DND-41 (cell line): Measurements from ENCODE around the gene CMYA5.

ENCODE experiments used
- ATAC-seq: fragments of 200-7000 bp; cut with Tn5 transposase; 3 replicates; pipeline ENCODE4 v1.9.1; 2021; ENCODE audit warnings: low read depth; ENCODE audit not compliant: insufficient read depth
- DNase-seq: peaks from one replicate; pipeline ENCODE4 v3.0.0-alpha.2; 2020
- H2AFZ ChIP-seq: 2 replicates; pipeline ENCODE4 v1.6.0; 2012; ENCODE audit warnings: low read depth, low read length
- H3K27ac ChIP-seq: 2 replicates; pipeline ENCODE4 v1.5.1; 2012; ENCODE audit warnings: low read length, inconsistent platforms
- H3K27me3 ChIP-seq: fragments of 200-600 bp; sonication (generic); 2 replicates; pipeline ENCODE4 v1.6.0; 2012; ENCODE audit warnings: low read length, mild to moderate bottlenecking, inconsistent platforms; ENCODE audit not compliant: insufficient read depth, poor library complexity
- H3K36me3 ChIP-seq: 2 replicates; pipeline ENCODE4 v1.5.1; 2012; ENCODE audit warnings: low read length, inconsistent platforms; ENCODE audit not compliant: insufficient read depth
- H3K4me1 ChIP-seq: 2 replicates; pipeline ENCODE4 v1.5.1; 2012; ENCODE audit warnings: mild to moderate bottlenecking, low read length; ENCODE audit not compliant: insufficient read depth
- H3K4me2 ChIP-seq: 2 replicates; pipeline ENCODE4 v1.6.0; 2012; ENCODE audit warnings: mild to moderate bottlenecking, moderate library complexity, low read length, inconsistent platforms; ENCODE audit not compliant: insufficient read depth
- H3K4me3 ChIP-seq, 2 experiments: fragments of 200-600 bp in 1 of 2; shearing (Covaris generic) in 1 of 2; 2 replicates each; pipeline ENCODE4 v1.5.1; 2012 to 2016; ENCODE audit warnings: inconsistent platforms in 2 of 2, low read length in 2 of 2, mild to moderate bottlenecking in 2 of 2, low read depth in 1 of 2, moderate library complexity in 1 of 2
- H3K79me2 ChIP-seq: 2 replicates; pipeline ENCODE4 v1.6.0; 2012; ENCODE audit warnings: low read length, inconsistent platforms; ENCODE audit not compliant: insufficient read depth
- H3K9ac ChIP-seq: 2 replicates; pipeline ENCODE4 v1.6.0; 2012; ENCODE audit warnings: low read depth, mild to moderate bottlenecking, inconsistent platforms, low read length, moderate library complexity
- H3K9me3 ChIP-seq: 2 replicates; pipeline ENCODE4 v1.5.1; 2012; ENCODE audit warnings: low read length, moderate library complexity, mild to moderate bottlenecking, inconsistent platforms; ENCODE audit not compliant: insufficient read depth, severe bottlenecking
- H4K20me1 ChIP-seq: 2 replicates; pipeline ENCODE4 v1.6.0; 2012; ENCODE audit warnings: low read length; ENCODE audit not compliant: insufficient read depth
- CTCF ChIP-seq: IDR thresholded peaks from 2 replicates; pipeline ENCODE4 v1.5.1; 2012; ENCODE audit warnings: borderline replicate concordance, low read length, moderate library complexity, mild to moderate bottlenecking; ENCODE audit not compliant: poor library complexity, severe bottlenecking; ENCODE audit errors: extremely low read depth
- EZH2 ChIP-seq: IDR thresholded peaks from 3 replicates; pipeline ENCODE4 v1.6.1; 2012; ENCODE audit warnings: borderline replicate concordance, low read depth, mild to moderate bottlenecking, moderate library complexity, low read length, inconsistent platforms; ENCODE audit not compliant: severe bottlenecking

Gene CMYA5

GRCh38 chr5:79707535-79707934 is 17.9 kb downstream of the CMYA5 start:
- no peak for ATAC-seq
- Histone ChIP-seq H3K27ac (no peak overlapping the region), H3K4me3 (no peak overlapping the region), H3K27me3 (no peaks in the 10 kb centered on the region), H3K4me1 (no peaks in the 10 kb centered on the region), H2AFZ (no peak overlapping the region), H4K20me1 (no peaks in the 10 kb centered on the region), H3K9ac (no peak overlapping the region), H3K4me2 (no peak overlapping the region), H3K36me3 (no peaks in the 10 kb centered on the region), H3K9me3 (peaks cover 14% of the 10 kb centered on the region), H3K79me2 (no peaks in the 10 kb centered on the region)
- TF ChIP-seq CTCF: no peak
- TF ChIP-seq EZH2: no peak
- no peak for DNase-seq

- H3K27ac ChIP-seq: no peak overlapping the region
- H3K36me3 ChIP-seq: no peaks in the 10 kb centered on the region
- DNase-seq (no peak), ATAC-seq (no peak)
- no peaks in the 10 kb centered on the region for H3K4me1 ChIP-seq
- no peak overlapping the region for H3K4me3 ChIP-seq
- H3K9me3 ChIP-seq: no peaks in the 10 kb centered on the region
- no peaks in the 10 kb centered on the region for H3K27me3 ChIP-seq
- H3K9ac ChIP-seq: no peak overlapping the region
- no peaks in the 10 kb centered on the region for H3K79me2 ChIP-seq
- no peak overlapping the region for H3K4me2 ChIP-seq
- no peak overlapping the region for H2AFZ ChIP-seq
- no peaks in the 10 kb centered on the region for H4K20me1 ChIP-seq
- TF ChIP-seq CTCF: no peak
These were observed 23.1 kb downstream of the CMYA5 start for GRCh38 chr5:79712741-79713140.

DNA sequence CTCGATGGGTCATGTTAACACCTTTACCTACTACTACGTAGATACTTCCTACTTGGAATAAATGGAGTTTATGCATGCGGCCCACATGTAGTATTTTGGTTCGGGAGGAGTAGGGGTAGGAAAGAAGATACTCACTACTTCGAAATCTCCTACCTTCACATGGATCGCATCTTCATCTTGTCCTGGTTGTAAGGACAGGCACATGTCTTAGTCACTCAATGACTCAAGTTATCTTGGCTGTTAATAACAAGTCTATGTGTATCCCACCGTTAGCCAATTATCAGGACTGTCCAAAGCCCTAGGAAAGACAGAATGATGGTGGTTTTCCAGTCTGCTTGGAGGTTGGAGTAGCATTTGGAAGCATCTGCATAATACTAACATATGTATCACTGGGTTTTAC is 24.1 kb downstream of the CMYA5 start:
- H3K9me3 ChIP-seq: no peaks in the 10 kb centered on the region
- H3K4me2 ChIP-seq: no peak overlapping the region
- DNase-seq: no peak
- H3K4me3 ChIP-seq: no peak overlapping the region
- H3K36me3 ChIP-seq: no peaks in the 10 kb centered on the region
- H3K27ac ChIP-seq: no peak overlapping the region
- no peak overlapping the region for H2AFZ ChIP-seq
- no peak overlapping the region for H3K9ac ChIP-seq
- H3K79me2 ChIP-seq: no peaks in the 10 kb centered on the region
- H3K27me3 ChIP-seq: no peaks in the 10 kb centered on the region
- TF ChIP-seq CTCF (no peak), EZH2 (no peak)
- ATAC-seq: no peak
- H4K20me1 ChIP-seq: no peaks in the 10 kb centered on the region
- H3K4me1 ChIP-seq: no peaks in the 10 kb centered on the region

GRCh38 chr5:79716839-79717238 is 27.2 kb downstream of the CMYA5 start:
- ATAC-seq: no peak
- no peak overlapping the region for H2AFZ ChIP-seq

More at GRCh38 chr5:79716839-79717238, 27.2 kb downstream of the CMYA5 start:
- Histone ChIP-seq H3K9ac (no peak overlapping the region), H3K4me2 (no peak overlapping the region), H3K79me2 (no peaks in the 10 kb centered on the region), H3K4me3 (no peak overlapping the region), H3K27ac (no peak overlapping the region), H3K36me3 (no peaks in the 10 kb centered on the region), H3K4me1 (no peaks in the 10 kb centered on the region), H3K9me3 (peaks cover 11% of the 10 kb centered on the region), H4K20me1 (no peaks in the 10 kb centered on the region), H3K27me3 (no peaks in the 10 kb centered on the region)
- no peak for DNase-seq
- no peak for TF ChIP-seq CTCF
- TF ChIP-seq EZH2: no peak
